Mammary epithelial cell (primary cell): ENCODE measurements around the gene PLEKHJ1.

ENCODE experiments used
- EZH2 ChIP-seq: IDR thresholded peaks from 2 replicates; pipeline ENCODE4 v1.6.1; 2012; ENCODE audit warnings: low read length, inconsistent platforms, borderline replicate concordance
- TF ChIP-seq, protein P1 (sequence below), 2 donors: IDR thresholded peaks in 1 of 2; conservative IDR thresholded peaks in 1 of 2; 2 replicates each; pipeline ENCODE4 v1.5.1; 2011 to 2012; ENCODE audit warnings: inconsistent platforms in 2 of 2, low read length in 2 of 2, mild to moderate bottlenecking in 2 of 2, control low read depth in 1 of 2, low read depth in 1 of 2; ENCODE audit not compliant: insufficient read depth in 1 of 2; ENCODE audit errors: extremely low read depth in 1 of 2

DNA sequence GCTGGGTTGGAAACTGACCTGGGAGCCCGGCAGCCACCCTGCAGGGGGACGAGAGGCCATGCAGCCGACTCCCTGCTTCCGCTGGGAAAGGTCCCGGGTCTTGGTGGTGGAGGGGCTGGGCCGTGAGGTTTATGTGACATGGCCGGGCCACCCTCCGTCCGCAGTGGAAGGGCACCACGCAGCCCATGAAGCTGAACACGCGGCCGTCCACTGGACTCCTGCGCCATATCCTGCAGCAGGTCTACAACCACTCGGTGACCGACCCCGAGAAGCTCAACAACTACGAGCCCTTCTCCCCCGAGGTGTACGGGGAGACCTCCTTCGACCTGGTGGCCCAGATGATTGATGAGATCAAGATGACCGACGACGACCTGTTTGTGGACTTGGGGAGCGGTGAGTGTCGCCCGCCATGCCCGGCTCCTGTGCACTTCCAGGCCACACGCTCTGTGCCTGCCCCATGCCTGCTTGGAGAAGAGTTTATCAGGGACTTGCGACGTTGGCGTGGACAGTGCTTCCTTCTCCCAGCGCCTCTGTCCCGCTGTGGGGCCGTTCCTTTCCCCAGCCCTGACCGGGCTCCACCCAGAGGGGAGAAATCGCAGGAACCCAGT is 45.2 kb downstream of the PLEKHJ1 start:
- TF ChIP-seq EZH2, result no peak
- TF ChIP-seq, protein P1, sequence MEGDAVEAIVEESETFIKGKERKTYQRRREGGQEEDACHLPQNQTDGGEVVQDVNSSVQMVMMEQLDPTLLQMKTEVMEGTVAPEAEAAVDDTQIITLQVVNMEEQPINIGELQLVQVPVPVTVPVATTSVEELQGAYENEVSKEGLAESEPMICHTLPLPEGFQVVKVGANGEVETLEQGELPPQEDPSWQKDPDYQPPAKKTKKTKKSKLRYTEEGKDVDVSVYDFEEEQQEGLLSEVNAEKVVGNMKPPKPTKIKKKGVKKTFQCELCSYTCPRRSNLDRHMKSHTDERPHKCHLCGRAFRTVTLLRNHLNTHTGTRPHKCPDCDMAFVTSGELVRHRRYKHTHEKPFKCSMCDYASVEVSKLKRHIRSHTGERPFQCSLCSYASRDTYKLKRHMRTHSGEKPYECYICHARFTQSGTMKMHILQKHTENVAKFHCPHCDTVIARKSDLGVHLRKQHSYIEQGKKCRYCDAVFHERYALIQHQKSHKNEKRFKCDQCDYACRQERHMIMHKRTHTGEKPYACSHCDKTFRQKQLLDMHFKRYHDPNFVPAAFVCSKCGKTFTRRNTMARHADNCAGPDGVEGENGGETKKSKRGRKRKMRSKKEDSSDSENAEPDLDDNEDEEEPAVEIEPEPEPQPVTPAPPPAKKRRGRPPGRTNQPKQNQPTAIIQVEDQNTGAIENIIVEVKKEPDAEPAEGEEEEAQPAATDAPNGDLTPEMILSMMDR (conservative IDR thresholded peaks at IDR 0.05 in 1 of 2, IDR thresholded peaks at IDR 0.05 in 1 of 2; ENCODE audit: extremely low read depth in 1 of 2, insufficient read depth in 1 of 2, low read depth in 1 of 2, low read length in 2 of 2), result no peak
